Stimulated activated CD4-positive, alpha-beta T cell treated with anti-CD3 and anti-CD28 coated beads, Interleukin-12 subunit alpha, Interleukin-12 subunit beta, amount 100 ng/mL, for 48 hours (primary cell): ENCODE results near the gene KCNK18.
"Not testable (repeated sequence)": the region's sequence is repeated elsewhere in the genome, so short reads cannot be mapped to it uniquely, and the experiment has no call there.

ENCODE experiments used
- DNase-seq, 3 donors: peaks; one replicate each; pipeline ENCODE4 v3.0.0-alpha.2; 2020; ENCODE audit warnings: low read depth in 2 of 3, low spot score in 1 of 3

KCNK18 gene

DNA sequence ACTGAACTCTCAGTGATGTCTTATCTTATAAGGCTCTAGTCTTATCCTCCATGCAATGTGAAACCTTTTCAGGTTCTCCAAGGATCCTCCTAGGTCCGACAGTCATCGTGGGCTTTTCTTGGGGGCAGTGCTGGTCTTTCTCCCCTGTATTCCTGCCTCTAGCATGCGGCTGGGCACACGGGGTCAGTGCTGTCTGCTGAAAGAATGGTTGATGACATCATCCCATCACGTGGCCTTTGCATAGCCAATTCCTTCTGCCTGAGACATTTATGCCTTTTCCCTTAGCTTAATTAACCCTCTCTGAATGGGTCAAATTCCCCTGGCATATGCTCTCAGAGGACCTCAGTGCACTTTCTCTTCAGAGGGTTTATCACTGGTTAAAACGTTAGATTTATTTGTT lies 27.0 kb upstream of the KCNK18 start:
- DNase-seq: no peak

DNA sequence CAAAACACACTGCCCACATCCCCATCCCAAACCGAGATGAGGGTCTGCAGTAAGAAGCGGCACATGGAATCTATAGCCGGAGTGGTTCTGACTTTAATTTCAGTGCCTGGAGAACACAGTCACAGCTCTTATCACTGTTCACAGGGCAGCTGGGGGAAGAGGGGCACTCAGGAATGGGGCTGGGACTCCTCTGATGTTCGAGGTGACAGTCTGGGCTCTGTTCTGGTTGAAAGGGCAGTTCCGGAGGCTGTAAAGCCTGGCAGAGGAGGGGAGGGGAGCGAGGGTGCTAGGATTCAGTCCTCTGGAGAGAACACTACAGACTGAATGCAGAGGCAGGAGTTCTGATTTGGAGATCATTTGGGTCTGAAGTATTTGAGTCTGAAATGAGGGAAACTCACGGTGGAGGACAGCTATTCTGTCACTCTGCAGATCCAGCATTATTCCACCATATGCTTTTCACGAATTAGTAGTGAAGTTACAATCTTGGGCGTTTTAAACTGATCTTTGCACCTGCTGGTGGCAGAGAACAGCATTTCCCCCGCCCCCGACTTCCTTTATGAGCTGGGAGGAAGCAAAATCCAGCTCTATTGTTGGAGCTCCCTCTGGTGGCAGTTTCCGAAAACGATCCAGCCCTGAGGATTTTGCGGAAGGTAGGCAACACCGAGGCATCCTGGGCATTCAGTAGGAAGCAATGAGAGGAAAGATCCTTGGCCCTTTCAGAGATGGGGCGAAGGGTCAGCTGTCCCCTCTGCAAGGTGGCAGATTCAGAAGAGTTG lies 22.7 kb upstream of the KCNK18 start:
- peak; percentile 78 to 94 (median 80) for DNase-seq

DNA sequence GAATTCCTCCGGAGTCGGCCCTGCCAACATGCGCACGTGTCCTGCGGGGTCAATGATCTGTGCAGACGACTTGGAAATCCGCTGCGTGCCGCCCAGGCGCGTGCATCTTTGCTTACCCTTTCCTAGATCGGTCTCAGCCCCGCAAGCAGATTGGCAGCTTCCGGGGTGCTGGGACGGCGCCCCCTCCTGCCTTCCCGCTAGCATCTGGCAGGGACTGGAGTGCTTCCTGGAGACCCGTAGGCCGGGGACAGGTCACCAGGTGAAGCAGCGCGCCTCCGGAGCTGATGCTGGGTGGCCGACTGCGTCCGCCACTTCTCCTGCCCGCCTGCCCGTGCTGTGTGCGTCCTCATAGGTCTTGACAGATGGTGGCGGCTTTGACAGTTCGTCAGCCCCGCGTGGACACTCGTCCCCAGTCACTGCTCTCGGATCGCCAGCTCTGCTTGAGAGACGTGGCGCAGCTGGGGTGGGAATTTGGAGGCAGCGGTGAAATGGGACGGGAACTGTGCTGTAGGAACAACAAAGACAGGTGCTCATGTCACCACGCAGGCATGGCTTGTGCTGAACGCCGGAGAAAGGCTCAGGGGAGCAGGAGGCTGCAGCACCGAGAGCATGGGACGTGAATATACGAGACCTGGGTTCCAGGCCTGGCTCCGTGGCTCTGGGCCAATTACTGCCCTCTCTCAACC lies 21.9 kb upstream of the KCNK18 start:
- no peak for DNase-seq

DNA sequence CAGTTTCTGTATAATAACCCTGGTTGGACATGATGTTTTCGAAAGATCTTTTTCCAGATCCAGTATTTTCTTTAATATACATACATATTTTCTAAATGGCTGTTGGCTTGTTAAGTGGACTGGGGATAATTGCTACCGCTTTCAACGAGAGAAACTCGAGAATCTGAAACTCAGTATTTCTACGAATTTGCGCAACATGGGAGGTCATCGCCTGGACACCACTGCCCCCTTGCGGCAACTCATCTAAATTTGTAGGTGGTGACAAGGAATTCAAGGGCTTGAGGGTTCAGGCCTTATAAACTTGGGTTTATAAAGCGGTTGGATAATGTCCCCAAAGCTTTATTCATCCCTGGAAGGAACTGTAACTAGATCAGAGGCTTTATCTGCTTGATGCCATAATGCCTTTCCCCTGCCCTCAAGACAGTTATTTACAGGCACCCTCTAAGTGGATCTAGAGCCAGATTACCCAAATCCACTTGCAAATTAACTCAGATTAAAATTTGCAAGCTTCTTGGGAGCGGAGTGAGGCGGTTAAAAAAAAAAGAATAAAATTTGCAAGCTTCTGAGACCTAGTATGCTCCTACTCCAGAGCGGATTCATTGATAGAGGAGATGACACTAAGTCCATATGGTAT lies 21.3 kb upstream of the KCNK18 start:
- DNase-seq: peak; percentile 52 to 81 (median 71)

DNA sequence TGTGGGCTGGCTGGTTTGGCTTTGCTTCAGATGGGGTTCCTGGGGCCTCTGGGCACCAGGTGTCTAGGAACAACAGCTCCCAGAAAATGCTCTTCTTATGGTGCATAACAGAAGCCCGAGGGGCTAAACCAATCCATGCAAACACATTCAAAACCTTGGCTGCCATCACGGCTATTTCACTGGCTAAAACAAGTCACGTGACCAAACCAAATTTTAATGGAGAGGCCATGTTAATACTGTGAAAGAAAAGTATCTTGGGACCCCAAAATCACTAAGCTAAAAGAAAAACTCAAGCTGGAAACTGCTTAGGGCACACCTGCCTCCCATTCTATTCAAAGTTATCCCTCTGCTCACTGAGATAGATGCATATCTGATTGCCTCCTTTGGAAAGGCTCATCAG lies 19.1 kb upstream of the KCNK18 start:
- DNase-seq: no peak

DNA sequence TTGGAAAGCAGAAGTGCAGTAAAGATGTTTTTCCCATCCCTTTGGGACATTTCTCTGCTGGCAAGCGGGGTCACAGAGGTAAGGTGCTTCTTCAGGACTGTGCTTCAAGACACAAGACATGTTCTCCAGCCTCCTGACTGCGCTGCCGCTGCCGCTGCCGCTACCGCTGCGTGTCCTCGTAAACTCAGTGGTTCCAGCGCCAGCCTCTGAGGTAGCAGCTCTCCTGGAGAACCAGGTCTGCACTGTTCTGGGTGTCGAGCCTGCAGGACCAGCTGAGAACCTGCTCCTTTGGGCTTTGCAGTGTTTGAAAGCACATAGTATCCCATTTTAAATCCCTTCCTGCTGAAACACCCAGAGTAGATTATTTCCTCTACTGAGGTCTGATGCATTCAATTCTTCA lies 13.0 kb upstream of the KCNK18 start:
- no peak for DNase-seq

DNA sequence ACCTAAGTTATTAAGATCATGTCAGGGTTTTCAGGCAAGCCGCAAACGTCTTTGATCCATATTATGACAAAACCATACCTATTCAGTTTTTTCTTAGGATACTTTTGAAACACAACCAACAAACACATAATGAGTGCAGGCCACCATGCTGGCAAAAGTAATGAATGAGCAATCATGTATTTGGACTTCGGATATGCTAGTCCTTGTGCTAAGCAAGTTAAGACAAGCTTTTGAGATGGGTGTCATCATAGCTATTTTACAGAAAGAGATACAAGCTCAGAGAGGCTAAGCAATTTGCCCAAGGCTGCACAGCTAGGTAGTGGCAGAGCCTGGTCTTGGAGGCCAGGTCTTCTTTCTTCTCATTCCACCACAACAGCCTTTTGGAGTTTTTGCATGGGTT lies 12.5 kb upstream of the KCNK18 start:
- DNase-seq: no peak

DNA sequence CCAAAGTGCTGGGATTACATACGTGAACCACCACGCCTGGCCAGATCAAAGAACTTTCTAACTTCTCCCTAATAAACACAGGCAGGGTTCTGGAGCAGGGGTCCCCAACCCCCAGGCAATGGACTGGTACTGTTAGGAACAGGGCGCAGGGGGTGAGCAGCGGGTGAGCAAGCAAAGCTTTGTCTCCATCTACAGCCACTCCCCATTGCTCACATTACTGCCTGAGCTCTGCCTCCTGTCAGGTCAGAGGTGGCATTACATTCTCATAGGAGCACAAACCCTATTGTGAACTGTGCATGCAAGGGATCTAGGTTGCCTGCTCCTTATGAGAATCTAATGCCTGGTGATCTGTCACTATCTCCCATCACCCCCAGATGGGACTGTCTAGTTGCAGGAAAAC lies 11.5 kb upstream of the KCNK18 start:
- not testable (repeated sequence) for DNase-seq

DNA sequence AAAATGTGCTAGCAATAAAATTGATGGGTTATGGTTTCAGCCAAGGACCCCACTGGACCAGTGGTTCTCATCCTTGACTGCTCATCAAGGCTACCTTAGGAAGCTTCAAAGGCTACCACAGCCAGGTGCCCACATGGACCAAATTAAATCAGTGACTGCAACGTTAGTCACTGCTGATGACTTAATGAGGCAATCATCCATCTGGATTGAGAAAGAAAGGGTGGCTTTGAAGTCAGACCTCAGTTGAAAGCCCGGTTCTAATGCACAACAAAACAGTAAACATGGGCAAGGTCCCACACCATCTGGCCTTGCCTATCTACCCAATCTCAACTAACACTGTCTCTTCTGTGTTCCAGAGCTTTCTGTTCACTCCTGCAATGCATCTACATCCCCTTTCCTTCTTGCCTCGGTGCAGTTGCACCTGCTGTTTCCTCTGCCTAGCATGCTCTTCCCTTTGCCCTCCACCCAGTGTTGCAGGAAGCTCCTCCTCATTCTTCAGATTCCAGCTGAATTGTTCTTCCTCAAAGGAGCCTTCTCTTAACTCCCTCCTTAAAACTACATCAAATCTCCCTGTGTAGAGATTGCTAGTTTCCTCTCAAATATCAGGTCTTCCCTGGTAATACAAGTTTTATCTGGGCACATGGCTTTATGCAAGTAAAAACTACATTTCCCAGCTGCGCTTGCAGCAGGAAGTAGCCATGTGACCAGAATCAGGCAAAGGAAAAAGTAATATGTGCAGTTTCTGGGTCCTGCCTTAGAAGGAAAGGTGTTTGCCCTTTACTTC lies 10.3 kb upstream of the KCNK18 start:
- no peak for DNase-seq

DNA sequence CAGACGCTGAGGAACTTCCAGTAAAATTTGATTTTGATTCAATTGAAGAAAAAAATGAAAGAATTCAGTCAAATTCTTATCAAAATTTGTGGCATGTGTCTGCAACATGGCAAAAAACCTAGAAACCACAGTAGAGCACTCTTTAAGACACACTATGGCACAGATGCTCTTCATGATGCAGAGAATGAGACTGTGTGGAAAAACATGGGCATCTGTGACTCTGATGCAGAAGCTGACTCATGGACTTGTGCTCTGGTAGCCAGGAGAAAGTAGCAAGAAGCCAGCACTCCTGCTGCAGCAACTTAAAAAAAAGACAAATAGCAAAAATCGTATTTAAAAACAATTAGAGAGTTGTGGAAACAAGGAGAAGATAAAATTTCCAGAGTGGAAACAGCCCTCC lies 8.9 kb upstream of the KCNK18 start:
- DNase-seq: no peak

DNA sequence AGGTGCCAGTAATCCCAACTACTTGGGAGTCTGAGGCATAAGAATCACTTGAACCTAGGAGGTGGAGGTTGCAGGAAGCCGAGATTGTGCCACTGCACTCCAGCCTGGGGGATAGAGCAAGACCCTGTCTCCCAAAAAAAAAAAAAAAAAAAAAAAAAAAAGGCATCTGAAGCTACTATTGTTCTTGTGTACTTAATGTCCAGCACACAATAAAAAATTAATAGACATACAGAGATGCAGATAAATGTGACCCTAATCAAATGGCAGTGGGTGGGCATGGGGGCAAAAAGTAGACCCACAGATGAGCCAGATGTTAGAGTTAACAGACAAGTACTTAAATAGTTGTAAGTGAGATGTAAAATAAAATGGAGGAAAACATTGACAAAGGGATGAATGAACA lies 7.7 kb upstream of the KCNK18 start:
- DNase-seq: no peak

DNA sequence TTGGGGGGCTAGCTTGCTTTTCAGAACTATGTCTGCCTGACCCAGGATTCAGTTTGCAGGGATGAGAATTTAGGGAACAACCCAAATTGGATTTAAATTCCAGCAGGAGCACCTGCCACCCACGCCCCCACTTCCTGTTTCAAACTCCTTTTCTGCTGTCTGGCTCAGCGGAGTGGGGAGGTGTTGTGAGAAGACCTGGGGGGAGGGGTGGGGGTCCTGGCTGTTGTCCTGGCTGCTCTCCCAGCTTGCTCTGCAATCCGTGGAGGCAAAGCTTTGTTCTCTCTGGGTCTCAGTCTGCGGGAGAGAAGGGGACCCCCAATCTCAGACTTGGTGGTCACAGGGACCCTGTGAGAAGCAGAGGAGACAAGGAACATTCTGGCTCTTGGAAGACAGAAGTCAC lies 799 bp downstream of the KCNK18 start:
- no peak for DNase-seq

DNA sequence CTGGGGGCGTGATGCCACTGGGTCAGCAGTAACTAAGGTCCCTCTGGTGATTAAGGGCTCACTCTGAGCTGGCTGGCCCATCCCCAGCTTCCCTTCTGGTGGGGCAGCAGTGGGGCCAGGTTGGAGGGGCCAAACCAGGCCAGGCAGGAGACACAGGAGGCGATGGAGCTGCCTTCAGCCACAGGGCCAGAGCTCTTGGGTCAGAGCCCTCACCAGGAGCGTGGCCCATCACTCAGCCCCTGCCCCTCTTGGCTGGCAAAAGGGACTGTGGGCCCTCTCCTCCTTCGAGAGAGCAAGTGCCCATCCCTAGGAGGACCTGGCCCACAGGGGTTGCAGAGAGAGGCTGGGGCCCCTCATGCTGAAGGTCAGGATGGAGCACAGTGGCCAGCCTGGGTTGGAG lies 4.5 kb downstream of the KCNK18 start:
- no peak for DNase-seq

DNA sequence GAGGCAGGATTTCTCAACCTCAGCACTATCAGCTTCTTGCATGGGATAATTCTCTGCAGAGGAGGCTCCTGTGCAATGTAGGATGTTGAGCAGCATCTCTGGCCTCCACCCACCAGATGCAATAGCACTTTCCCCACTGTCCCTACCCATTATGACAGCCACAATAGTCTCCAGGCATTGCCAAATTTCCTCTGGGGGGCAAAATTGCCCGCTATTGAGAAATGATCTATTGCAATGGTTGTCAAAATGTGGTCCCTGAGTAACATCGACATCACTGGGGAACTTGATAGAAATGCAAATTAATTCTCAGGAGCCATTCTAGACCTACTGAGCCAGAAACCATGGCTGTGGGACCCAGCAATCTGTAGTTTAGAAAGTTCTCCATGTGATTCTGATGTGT lies 7.0 kb downstream of the KCNK18 start:
- DNase-seq: no peak

DNA sequence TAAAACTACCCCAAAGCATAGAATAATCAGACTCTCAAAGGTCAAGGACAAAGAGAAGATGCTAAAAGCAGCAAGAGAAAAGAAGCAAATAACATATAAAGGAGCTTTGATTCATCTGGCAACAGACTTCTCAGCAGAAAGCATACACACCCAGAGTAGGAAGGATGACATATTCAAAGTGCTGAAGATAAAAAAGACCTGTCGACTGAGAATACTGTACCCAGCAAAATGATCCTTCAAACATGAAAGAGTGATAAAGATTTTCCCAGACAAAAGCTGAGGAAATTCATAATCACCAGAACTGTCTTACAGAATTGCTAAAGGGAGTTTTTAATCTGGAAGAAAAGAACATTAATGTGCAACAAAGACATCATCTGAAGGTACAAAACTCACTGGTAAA lies 14.9 kb downstream of the KCNK18 start:
- DNase-seq: no peak

DNA sequence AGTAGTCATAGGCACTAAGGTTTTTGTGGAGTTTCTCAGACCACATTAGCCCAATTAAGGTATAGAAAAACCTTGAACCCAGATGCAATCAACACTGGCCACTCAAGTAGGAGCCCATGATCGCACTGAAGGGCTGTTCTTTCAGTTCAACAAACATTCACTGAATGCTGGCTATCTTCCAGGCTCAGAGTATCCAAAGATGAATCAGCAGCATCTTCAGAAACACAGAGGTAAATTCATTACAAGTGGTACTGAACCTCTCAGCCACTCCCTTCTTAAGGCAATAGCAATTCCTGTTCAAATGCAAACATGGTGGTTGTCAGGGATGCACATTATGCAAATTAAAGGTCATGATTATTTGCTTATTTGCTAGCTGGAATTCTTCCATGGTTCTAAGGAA lies 17.1 kb downstream of the KCNK18 start:
- no peak for DNase-seq

DNA sequence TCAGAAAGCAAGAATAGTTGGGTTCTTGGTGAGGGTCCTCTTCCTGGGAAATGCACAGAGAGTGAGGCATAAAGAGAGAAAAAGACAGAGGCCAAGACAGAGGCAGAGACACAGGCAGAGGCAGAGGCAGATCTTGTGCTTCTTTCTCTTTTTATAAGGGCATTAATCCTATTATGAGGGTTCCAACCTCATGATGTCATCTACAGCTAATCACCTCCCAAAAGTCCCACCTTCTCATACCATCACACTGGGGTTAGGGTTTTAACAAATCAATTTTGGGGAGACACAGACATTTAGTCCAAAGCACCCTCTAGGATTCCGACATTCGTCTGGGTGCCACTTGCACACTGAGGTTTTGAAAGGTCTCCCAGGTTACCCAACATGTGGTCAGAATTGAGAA lies 17.8 kb downstream of the KCNK18 start:
- DNase-seq: no peak

DNA sequence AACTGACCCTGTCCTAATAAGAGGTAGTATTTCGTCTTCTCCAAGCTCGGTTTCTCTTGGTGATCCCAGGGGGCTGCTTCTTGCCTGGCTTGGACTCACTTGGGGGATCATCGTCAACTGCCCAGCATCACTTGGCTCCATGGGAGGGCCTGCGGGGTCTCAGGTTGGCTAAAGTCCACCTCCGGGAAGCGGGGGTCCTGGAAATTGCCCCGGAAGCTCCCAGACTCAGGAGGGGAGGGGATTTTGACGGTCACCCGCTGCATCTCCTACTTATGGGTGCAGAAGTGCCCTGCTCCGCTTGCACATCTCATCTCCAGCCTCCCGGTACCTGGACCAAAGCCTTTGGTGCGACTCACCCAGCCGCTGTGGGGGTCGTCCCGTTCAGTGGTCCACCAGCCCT lies 18.7 kb downstream of the KCNK18 start:
- no peak for DNase-seq

DNA sequence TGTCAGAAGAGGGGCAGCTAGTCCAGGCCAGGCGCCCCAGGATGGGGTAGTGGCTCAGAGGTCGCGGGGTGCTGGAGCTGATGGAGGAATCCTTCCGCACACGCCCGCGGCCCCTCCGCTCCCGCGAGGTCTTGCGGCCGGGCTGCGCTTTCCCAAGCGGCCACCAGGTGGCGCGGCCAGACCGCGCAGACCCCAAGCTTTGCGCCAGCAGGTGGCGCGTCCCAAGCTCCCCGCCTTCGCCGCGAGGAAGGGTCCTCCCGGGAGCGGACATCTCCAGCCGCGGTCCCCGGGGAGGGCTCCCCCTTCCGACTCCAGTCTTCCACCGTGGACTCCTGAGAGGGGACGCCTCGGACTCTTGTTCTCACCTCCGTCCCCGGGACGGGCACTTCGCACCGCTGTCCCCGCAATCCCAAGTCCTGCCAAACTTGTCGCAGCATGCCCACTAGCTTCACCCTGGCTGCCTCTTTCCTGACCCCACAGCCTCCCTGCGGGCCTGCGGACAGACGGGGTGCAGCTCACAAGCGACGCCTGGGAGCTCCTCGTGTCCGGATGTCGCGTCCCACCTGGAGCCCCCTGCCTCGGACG lies 19.4 kb downstream of the KCNK18 start:
- DNase-seq: peak; percentile 33 to 61 (median 60)

DNA sequence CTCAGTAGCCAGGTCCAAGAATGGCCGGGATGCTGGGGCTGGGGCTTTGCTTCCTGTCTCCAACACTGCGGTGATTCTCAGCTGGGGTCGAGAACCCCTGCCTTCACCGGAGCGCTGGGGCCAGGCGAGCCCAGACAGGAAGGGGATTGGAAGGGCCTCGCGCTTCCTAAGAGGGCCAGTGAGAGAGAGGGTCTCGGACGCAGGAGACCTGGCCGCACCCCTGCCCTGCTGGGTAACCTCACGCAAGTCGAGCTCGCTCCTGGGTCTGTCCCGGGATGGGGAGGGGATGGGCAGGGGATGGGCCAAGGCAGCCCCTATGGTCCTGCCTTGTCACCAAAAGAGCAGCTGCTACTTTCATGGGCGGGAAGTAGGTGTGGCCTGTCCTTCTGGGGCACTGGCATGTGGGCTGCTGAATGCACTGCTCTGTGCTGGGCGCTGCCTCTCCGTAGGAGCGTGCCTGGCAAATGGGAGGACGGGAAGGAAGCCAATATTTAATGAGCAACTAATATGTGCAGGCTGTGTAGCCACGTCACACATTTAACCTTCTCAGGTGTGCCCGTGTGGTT lies 20.0 kb downstream of the KCNK18 start:
- peak in 1 of 3 donors; percentile 3 for DNase-seq

DNA sequence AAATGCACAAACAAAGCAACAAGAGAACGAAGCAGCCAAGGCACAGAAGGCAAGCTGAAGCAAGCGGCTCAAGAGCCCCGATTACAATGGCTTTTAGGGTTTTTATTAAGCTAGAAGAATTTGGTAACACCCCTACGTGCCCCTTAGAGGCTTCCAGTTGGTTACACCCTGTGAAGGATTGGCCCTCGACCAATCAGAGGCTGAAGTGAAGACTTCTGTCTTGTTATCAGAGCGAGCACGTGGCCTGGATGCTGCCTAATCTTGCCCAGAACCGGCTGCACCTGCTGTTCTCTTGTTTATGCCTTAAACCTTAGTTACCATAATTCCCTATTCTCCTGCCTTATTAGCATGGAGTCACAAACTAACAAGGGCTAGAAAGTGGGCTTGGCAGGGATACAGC lies 21.4 kb downstream of the KCNK18 start:
- no peak for DNase-seq
